Neural cell (in vitro differentiated cells): Measurements from ENCODE around the gene ZNF556. TPM values are rescaled to one million over a fixed set of nuclear protein-coding genes. Genes with fewer than 3 reads are reported as not detected.

ENCODE experiments used
- H2AFZ ChIP-seq: fragments of 200-600, 300-800 bp; sonication (generic), shearing (Covaris generic); 2 replicates; pipeline ENCODE4 v1.6.0; 2014; ENCODE audit warnings: low read depth, mild to moderate bottlenecking, antibody characterized with exemption, low read length, moderate library complexity
- H3F3A ChIP-seq: fragments of 200-600 bp; shearing (Covaris generic); 2 replicates; pipeline ENCODE4 v1.6.1; 2016; ENCODE audit warnings: mild to moderate bottlenecking, moderate library complexity, mixed read lengths, antibody characterized with exemption, low read length; ENCODE audit not compliant: insufficient read depth, poor library complexity, severe bottlenecking
- H3K27ac ChIP-seq: fragments of 200-600, 300-800 bp; sonication (generic), shearing (Covaris generic); 2 replicates; pipeline ENCODE4 v1.5.1; 2014; ENCODE audit warnings: mild to moderate bottlenecking, low read length, moderate library complexity
- H3K27me3 ChIP-seq: fragments of 300-800, 200-600 bp; sonication (generic), shearing (Covaris generic); 2 replicates; pipeline ENCODE4 v1.6.0; 2014; ENCODE audit warnings: mild to moderate bottlenecking, low read depth, low read length, moderate library complexity; ENCODE audit not compliant: insufficient read depth
- H3K36me3 ChIP-seq: fragments of 300-800, 200-600 bp; sonication (generic), shearing (Covaris generic); 2 replicates; pipeline ENCODE4 v1.5.1; 2014; ENCODE audit warnings: mild to moderate bottlenecking, antibody characterized with exemption, low read length, moderate library complexity; ENCODE audit not compliant: insufficient read depth
- H3K4me2 ChIP-seq: fragments of 300-800, 200-600 bp; sonication (generic), shearing (Covaris generic); 2 replicates; pipeline ENCODE4 v1.6.0; 2014; ENCODE audit warnings: mild to moderate bottlenecking, low read length
- H3K4me3 ChIP-seq: fragments of 300-800, 200-600 bp; sonication (generic), shearing (Covaris generic); 2 replicates; pipeline ENCODE4 v1.5.1; 2014; ENCODE audit warnings: mild to moderate bottlenecking, low read length, moderate library complexity
- H3K79me2 ChIP-seq: fragments of 200-600 bp; shearing (Covaris generic); replicated peaks from 2 replicates; pipeline ENCODE4 v1.6.0; 2014; ENCODE audit warnings: mild to moderate bottlenecking, low read length, moderate library complexity; ENCODE audit not compliant: insufficient read depth
- H3K9ac ChIP-seq: fragments of 300-800, 200-600 bp; sonication (generic), shearing (Covaris generic); 2 replicates; pipeline ENCODE4 v1.6.1; 2016; ENCODE audit warnings: mild to moderate bottlenecking, low read length, mixed read lengths
- H3K9me2 ChIP-seq: fragments of 200-600 bp; shearing (Covaris generic); 2 replicates; pipeline ENCODE4 v1.6.1; 2016; ENCODE audit warnings: mild to moderate bottlenecking, low read length, mixed read lengths; ENCODE audit not compliant: insufficient read depth
- H3K9me3 ChIP-seq: fragments of 200-600, 300-800 bp; sonication (generic), shearing (Covaris generic); 2 replicates; pipeline ENCODE4 v1.6.1; 2016; ENCODE audit warnings: mild to moderate bottlenecking, mixed run types, low read length, moderate library complexity, mixed read lengths
- H4K20me1 ChIP-seq: fragments of 200-600 bp; shearing (Covaris generic); 2 replicates; pipeline ENCODE4 v1.6.1; 2016; ENCODE audit warnings: mild to moderate bottlenecking, mixed run types; ENCODE audit not compliant: insufficient read depth
- EP300 ChIP-seq: fragments of 450-650 bp; conservative IDR thresholded peaks from 2 replicates; pipeline ENCODE4 v1.6.1; 2014; ENCODE audit warnings: antibody characterized with exemption, mild to moderate bottlenecking, moderate library complexity; ENCODE audit not compliant: poor library complexity, severe bottlenecking
- EZH2 ChIP-seq: fragments of 200-600, 300-800 bp; shearing (Covaris generic), sonication (generic); IDR thresholded peaks from 2 replicates; pipeline ENCODE4 v1.6.1; 2014; ENCODE audit warnings: antibody characterized with exemption, low read length, borderline replicate concordance, mild to moderate bottlenecking; ENCODE audit not compliant: insufficient read depth, poor library complexity, severe bottlenecking
- MXI1 ChIP-seq: fragments of 450-650 bp; conservative IDR thresholded peaks from 2 replicates; pipeline ENCODE4 v1.6.1; 2014; ENCODE audit warnings: antibody characterized with exemption, mild to moderate bottlenecking; ENCODE audit not compliant: poor library complexity, severe bottlenecking
- POLR2AphosphoS5 ChIP-seq: IDR thresholded peaks from 2 replicates; pipeline ENCODE4 v1.6.1; 2012
- RAD21 ChIP-seq: fragments of 450-650 bp; conservative IDR thresholded peaks from 2 replicates; pipeline ENCODE4 v1.6.1; 2014; ENCODE audit warnings: antibody characterized with exemption, mild to moderate bottlenecking, moderate library complexity
- REST ChIP-seq: IDR thresholded peaks from 2 replicates; pipeline ENCODE4 v1.6.1; 2012; ENCODE audit warnings: borderline replicate concordance
- SMC3 ChIP-seq: fragments of 450-650 bp; conservative IDR thresholded peaks from 2 replicates; pipeline ENCODE4 v1.6.1; 2014; ENCODE audit warnings: antibody characterized with exemption, mild to moderate bottlenecking, moderate library complexity; ENCODE audit not compliant: poor library complexity
- TAF1 ChIP-seq: IDR thresholded peaks from 2 replicates; pipeline ENCODE4 v1.6.1; 2012; ENCODE audit warnings: low read depth
- polyA plus RNA-seq: library from polyadenylated mRNA; depleted of rRNA; stranded (reverse); fragments of >200 nt; gene quantifications from 2 replicates; pipeline ENCODE4 v1.2.3, GENCODE V29; 2014
- TF ChIP-seq, protein P1 (sequence below): fragments of 450-650 bp; IDR thresholded peaks from 2 replicates; pipeline ENCODE4 v1.5.1; 2014; ENCODE audit warnings: antibody characterized with exemption, mild to moderate bottlenecking, moderate library complexity; ENCODE audit not compliant: poor library complexity, severe bottlenecking

The ZNF556 gene
- polyA plus RNA-seq, 1 donor from 2014 or later: 0.28 TPM

DNA sequence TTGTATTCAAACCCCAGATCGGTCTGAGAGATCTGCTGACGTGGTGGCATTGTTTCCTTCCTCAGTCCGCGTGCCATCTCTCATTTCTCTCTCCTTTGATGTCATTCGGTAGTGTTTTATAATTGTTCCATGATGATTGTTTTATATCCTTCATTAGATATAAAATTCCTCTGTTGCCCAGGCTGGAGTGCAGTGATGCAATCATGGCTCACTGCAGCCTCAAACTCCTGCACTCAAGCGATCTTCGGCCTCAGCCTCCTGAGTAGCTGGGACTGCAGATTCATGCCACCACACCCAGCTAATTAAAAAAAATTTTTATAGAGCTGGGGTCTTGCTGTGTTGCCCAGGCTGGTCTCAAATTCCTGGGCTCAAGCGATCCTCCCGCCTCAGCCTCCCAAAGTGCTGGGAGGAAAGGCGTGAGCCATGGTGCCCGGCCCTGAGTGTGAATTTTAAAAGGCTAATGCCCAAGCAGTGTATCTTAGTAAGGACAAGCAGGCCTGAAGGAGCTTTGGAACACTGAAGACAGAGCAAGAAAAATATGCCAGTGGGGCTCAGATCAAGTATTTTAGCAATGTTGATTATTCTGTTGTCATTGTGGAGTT lies 38.9 kb downstream of the ZNF556 start:
- no peaks in the 10 kb centered on the region for H3K79me2 ChIP-seq
- H3K9me2 ChIP-seq: no peaks in the 10 kb centered on the region
- H3K27me3 ChIP-seq: no peaks in the 10 kb centered on the region
- TF ChIP-seq MXI1 (no peak), TAF1 (no peak), SMC3 (no peak), EZH2 (no peak), RAD21 (no peak), REST (no peak), EP300 (no peak), POLR2AphosphoS5 (no peak)
- TF ChIP-seq, protein P1, sequence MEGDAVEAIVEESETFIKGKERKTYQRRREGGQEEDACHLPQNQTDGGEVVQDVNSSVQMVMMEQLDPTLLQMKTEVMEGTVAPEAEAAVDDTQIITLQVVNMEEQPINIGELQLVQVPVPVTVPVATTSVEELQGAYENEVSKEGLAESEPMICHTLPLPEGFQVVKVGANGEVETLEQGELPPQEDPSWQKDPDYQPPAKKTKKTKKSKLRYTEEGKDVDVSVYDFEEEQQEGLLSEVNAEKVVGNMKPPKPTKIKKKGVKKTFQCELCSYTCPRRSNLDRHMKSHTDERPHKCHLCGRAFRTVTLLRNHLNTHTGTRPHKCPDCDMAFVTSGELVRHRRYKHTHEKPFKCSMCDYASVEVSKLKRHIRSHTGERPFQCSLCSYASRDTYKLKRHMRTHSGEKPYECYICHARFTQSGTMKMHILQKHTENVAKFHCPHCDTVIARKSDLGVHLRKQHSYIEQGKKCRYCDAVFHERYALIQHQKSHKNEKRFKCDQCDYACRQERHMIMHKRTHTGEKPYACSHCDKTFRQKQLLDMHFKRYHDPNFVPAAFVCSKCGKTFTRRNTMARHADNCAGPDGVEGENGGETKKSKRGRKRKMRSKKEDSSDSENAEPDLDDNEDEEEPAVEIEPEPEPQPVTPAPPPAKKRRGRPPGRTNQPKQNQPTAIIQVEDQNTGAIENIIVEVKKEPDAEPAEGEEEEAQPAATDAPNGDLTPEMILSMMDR: no peak
- no peak overlapping the region for H3K27ac ChIP-seq
- H4K20me1 ChIP-seq: no peaks in the 10 kb centered on the region
- no peak overlapping the region for H3K4me2 ChIP-seq
- no peak overlapping the region for H3K4me3 ChIP-seq
- no peaks in the 10 kb centered on the region for H3K9me3 ChIP-seq
- no peak overlapping the region for H3K9ac ChIP-seq
- H3F3A ChIP-seq: no peaks in the 10 kb centered on the region
- H3K36me3 ChIP-seq: no peaks in the 10 kb centered on the region
- H2AFZ ChIP-seq: no peak overlapping the region

DNA sequence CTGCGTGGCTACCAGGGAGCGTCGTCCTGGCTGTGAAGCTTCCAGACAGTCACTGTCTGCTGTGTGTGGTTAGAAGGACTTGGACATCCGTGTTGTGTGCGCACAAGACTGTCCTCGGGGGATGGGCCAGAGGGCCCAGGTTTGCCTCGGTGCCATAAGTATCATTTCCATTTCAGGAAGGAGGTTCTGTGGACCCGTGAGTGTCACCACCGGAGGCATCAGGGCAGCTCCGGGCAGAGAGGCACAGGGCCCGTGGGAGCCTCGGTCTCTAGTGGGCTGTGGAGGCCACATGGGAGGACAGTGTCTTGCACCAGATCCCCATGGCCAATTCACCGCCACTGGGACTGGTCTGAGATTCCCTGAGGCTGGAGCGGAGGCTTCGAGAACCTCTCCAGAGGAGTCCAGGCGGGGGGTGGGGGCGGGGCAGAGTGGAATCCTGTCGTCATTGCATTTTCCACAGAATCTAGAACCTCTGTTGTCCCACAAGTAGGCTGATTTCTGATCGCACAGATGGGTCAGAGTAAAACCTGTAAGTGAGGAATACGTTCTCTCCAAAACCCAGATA lies 39.6 kb downstream of the ZNF556 start:
- Histone ChIP-seq H3F3A (no peaks in the 10 kb centered on the region), H2AFZ (no peak overlapping the region), H3K36me3 (no peaks in the 10 kb centered on the region), H3K9ac (no peak overlapping the region), H3K27ac (no peak overlapping the region), H3K4me2 (no peak overlapping the region), H3K4me3 (no peak overlapping the region), H3K79me2 (no peaks in the 10 kb centered on the region), H4K20me1 (no peaks in the 10 kb centered on the region), H3K27me3 (no peaks in the 10 kb centered on the region), H3K9me3 (no peaks in the 10 kb centered on the region), H3K9me2 (no peaks in the 10 kb centered on the region)
- TF ChIP-seq MXI1: no peak
- TF ChIP-seq REST: no peak
- TF ChIP-seq, protein P1: no peak
- no peak for TF ChIP-seq EP300
- no peak for TF ChIP-seq SMC3
- TF ChIP-seq TAF1: no peak
- TF ChIP-seq POLR2AphosphoS5: no peak
- no peak for TF ChIP-seq RAD21
- no peak for TF ChIP-seq EZH2
